Superior temporal gyrus (tissue), 1 donor: Measurements from ENCODE around the gene ROBO1.
"Not testable (repeated sequence)": the region's sequence is repeated elsewhere in the genome, so short reads cannot be mapped to it uniquely, and the experiment has no call there.

Experiments
- DNase-seq: peaks from one replicate; pipeline ENCODE4 v3.0.0-alpha.2; 2016; ENCODE audit errors: extremely low spot score

Gene ROBO1

DNA sequence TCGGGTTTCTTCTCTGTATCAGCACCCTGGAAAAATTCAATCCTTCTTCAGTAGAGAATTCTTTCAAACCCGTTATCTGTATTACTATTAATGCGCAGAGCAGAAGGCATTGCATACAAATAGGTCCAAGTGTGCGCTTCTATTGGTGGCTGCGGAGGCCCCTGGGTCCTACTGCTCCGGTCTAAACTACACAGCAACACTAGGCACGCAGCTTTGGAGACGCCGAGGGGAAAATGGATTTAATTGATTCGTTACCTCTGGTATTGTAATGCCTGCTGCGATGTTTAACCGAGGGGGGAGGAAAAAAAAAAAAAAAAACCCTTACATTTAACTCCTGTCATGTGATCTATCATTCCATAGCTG lies at the start of gene ROBO1:
ROBO1 (minus strand) TSS at position 94 of the 363 bp plus-strand sequence.
- DNase-seq, result peak; percentile 29

DNA sequence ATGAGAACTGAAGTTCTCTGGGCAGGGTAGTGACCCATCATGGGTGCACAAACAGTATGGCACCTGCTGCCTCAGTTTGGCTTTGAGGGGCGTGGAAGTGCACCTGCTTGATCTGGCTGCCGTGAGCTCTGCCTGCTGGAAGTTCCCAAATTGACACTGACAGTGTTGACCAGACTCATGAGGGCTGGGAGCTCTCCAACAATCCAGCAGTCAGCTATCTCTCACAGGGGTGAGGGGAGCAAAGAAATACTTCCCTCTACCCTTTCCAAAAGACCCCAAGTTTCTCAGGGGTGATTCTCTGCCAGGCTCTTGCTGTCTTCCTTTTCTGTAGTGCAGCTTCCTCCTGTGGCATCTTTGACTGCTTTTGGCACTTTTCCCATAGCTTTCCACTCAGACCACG lies 49.4 kb upstream of the ROBO1 start:
- DNase-seq, result no peak

DNA sequence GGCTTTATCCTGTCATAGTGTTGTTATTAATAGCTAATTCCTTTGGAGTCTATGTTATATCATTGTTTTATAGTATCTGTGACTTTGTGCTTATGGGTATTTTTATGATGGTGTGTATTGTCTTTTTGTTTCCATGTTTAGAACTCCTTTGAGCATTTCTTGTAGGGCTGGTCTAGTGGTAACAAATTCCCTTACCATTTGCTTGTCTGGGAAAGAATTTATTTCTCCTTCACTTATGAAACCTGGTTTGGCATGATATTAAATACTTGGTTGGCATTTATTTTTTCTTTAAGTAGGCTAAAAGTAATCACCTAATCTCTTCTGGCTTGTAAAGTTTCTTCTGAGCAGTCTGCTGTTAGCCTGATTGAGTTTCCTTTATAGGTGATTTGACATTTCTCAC lies 47.7 kb upstream of the ROBO1 start:
- DNase-seq, result no peak

DNA sequence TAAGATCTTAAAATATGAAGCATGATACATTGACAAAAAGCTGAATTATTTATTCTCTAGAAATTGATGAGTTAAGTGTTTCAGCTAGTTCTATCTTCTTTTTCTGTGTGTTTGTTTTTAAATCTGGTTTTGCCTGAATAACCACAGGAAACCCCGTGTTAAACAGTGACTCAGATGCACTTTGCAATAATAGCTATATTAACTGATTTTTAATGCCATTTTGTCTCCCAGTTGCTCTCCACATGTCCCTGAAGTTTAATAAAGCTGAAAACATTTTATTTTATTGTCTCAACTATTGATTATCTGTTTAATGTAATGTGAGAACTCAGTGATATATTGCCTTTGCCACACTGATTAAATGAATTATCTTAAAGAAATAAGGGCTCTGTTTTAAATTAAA lies 42.8 kb upstream of the ROBO1 start:
- no peak for DNase-seq

DNA sequence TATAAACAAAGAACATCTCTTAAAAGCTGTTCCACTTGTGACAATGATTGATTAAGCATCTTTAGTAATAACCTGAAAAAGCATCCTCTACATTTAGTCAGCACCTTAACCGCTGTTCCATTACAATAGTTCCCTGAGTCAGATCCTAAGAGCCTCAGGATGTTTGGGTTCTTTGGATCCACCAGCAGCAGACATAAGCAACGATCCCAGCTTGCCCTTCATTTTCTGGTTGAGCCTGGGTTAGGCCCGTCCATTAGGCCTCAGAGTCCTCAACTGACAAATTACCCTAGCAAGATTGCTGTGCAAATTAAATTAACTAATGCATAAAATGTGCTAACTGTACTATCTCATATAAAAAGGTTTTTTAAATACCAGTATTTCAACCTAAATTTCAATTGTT lies 42.3 kb upstream of the ROBO1 start:
- no peak for DNase-seq

DNA sequence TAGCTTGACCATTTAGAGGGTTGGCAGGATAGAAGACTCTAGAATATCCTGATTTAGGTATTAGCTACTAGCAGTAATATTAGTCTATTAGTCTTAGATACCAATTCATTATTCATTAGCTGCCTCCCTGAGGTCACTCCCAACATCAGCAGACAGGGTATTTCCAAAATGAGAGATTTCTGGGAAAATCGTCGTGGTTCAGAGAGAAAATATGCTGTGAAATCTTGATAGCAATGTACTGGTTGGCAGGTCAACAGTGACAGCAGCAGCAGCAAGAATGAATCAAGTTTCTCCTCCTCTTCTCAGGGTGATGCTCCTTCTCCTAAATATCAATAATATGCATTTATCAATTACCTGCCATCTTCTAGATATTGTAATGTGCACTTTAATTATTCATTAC lies 41.3 kb upstream of the ROBO1 start:
- no peak for DNase-seq

DNA sequence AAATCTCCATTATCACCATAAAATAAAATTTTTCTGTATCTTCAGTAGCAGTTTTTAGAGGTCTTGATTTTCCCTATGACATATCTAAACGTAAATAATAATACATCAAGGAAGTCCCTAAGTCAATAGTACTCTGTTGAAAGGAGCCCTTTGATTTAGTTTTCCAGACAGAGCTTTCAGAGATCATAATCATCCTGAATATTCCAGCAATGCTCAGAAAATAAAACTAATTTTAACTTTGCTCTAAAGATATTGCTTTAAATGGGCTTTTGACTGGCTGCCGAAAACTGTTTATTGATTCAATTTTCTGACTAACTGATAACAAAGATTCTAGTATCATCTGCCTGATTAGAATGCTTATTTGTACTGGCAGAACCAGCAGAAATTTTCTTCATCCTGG lies 40.7 kb upstream of the ROBO1 start:
- DNase-seq, result no peak

DNA sequence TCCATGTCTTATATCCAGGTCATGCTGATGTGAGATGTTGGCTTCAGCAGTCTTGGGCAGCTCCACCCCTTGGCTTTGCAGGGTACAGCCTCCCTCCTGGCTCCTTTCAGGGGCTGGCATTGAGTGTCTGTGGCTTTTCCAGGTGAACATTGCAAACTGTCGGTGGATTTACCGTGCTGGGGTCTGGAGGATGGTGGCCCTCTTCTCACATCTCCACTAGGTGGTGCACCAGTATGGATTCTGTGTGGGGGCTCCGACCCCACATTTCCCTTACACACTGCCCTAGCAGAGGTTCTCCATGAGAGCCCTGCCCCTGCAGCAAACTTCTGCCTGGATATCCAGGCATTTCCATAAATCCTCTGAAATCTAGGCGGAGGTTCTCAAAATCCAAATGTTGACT lies 22.4 kb upstream of the ROBO1 start:
- not testable (repeated sequence) for DNase-seq

DNA sequence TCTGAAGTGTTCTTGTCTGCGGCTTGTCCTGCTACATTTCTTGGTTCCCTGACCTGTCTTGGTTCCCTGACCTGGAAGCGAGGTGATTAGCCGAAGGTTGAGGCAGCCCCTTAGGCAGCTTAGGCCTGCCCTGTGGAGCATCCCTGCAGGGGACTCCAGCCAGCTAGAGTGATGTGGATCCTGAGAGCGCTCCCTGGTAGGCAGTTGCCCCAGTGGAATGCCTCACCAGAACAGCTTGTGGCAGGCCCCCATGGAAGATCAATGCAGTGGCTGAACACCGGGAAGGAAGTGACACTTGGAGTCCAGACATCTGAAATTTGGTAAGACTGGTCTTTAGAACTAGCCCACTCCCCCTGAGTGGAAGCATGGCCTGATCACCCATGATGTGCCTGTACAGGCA lies 5.5 kb upstream of the ROBO1 start:
- no peak for DNase-seq

DNA sequence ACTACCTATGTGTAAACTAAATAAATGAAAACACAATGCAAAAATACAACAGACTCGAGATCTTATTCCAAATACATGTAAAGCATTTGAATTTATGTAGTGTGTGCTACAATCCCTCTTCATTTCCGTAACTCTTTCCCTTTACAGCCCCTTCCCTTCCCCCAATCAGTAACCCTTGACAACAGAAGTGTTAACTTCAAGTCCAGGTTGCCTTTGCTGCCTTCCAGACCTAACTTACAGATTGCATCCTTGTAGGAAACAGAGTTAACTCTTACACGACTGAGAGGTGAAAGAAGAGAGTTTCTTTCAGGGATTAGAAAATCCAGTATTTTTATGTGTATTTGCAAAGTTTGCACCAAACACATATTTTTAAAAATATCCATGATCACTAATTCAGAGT lies 1.4 kb upstream of the ROBO1 start:
- DNase-seq, result no peak

DNA sequence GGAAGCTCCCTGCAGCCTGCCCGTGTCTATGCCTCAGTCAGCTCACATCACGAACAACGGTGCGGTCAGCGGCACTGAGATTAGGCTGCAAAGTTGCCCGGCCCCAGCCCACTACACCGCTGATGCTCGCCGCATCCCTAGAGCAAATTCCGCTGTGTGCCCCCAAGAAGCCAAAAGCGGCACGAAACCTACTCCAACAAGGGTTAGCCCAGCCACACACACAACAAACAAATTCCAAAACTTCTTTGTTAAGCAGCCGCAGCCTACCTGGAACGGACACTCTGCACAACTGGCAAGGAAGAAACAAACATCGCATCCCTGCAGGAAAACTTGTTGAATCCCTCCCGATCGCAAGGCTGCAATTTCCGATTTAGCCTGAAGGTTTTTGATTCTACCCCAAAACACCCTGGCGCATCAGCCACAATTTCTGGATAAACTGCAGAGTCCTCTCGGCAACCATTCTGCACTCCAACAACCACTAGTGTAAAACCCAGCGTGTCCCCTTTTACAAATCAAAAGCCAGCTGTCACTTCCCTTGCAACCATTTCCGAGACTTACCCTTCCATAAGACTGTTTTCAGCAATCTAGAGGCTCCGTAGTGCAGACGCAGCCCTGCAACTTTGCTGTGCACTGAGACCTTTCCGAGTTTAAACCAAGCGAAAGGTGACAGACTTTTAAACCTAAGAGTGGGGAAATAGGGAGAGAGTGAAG lies 449 bp downstream of the ROBO1 start:
- peak; percentile 27 for DNase-seq

DNA sequence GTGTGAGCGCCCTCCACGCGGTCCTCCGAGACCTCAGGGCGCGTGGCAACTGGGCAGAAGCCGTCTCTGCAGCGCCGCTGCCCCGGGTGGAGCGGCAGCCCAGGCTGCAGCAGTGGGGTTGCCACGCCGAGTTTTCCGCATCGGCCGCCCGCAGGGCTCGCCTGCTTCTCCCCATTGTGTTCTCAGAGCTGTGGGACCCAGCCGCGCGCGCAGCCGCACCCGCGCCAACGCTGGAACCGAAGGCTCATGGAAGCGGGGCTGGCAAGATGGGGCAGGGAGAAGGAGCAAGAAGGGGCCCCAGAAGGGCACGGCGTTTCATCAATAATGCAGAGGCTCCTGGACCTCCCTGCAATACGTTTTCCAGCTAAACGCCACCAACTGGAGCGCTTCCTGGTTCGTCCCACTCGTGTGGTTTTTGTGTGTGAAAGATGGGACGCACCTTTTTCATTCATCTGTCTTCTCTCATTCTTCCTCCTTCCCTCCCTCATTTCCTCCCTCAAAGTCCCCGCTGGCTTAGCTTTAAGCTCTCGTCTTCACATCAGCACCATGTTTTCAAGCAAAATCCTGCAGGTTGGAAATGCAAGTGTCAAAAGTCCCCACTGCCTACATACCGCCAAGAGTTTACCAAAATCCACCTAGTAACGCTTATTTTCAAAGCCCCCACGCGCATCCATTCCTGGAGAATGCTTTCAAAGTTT lies 1.2 kb downstream of the ROBO1 start:
- DNase-seq, result no peak

DNA sequence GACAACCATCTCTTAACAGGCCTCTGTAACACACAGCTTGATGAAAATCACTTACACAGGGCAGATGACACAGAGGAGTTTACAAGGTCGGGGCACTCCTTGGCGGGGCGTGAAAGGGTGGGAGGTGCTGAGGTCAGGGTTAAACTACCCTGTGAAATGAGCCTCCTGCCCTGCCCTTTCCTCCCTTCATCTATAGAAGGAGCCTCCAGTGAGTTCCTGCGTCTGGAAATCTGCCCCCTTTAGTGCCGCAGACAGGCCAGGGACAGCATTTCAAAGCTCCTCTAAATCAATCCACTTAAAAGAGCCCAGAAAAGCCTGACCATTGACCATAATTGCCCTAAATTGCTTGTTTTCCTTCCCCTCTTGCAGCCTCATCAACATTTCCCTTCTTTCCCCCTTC lies 1.9 kb downstream of the ROBO1 start:
- no peak for DNase-seq

DNA sequence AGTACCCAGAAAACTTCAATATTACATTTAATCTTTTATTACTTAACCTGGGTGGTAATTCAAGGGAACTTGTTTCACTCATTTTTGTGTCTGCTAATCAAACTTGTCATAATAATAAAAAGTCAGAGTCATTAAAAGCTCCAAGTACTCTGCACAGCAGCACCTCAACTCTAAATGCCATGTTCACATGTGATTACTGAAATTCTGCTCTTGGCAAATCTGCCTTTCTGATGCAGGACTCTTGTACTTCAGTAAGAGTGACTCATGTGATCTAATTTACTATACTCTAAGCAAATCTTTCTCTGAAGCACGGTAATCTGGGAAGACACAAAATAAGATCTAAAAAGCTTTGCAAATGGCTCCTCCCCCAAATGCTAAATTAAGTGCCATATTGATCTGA lies 6.4 kb downstream of the ROBO1 start:
- no peak for DNase-seq

DNA sequence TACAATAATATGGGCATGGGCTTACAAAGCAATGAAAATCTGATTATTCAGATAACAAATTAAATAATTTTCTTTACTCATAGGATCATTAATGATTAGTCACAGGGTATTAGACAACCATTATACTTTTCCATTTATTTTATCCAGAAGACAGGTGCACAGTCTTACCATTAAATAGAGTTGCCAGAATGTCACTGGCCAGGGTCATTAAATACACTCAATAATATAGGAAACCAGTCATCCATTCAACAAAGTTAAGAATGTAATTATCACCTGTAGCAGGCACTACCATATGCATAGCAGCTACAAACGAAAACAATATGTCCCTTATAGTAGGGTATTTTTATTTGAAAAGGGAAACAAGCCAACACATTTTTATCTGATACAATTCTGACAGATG lies 16.1 kb downstream of the ROBO1 start:
- no peak for DNase-seq

DNA sequence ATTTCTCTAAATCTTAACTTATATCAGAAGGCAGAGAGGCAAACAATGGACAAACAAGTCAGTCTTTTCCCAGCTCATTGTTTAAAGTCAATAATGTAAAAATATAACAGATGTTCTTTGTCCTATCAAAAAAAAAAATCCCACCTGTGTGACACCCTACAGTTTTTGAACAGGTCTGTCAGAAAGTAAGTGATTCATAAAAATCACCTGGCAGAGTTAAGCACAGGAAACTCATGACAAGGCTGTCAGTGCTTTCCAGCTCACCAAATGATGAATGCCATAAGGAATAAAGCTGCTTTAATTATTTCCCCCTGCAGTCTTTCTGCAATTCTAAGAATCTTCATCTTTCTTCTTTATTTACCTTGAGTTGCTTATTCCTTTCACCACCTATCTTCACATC lies 30.3 kb downstream of the ROBO1 start:
- no peak for DNase-seq

DNA sequence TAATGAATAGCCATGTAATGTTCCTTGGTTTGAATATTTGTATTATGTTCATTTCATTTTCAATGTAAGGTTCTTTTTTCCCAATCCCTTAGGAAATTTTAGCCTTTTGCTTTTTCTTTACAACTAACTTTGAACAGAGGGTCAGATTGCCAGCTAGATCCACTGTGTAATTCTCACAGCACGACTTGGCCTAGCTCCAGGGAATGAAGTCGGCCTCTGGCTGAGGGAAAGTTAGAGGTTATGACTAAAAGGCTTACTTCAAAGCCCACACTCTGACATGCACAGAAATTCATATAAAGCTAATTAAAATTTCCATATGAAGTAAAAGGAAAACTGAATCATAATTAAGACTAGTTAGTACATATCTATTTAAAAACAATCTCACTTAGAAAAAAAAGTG lies 38.7 kb downstream of the ROBO1 start:
- no peak for DNase-seq

DNA sequence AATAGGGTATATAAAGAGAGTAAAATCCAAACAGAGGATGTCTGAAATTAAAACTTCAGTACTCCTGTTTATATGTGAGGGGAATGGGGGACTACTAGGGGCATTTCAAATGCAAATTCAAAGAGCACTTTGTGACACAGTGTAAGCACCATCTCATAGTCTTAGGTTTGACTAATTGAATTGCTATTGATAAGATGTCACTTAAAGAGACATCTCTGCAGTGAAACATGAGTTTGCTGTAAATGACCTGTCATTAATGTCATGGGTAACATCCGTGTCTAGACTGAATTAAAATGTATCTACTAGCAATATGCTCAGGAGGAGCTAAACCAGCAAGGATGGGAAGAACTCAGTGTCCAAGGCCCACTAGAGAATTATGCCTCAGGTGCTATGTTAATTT lies 41.0 kb downstream of the ROBO1 start:
- no peak for DNase-seq

DNA sequence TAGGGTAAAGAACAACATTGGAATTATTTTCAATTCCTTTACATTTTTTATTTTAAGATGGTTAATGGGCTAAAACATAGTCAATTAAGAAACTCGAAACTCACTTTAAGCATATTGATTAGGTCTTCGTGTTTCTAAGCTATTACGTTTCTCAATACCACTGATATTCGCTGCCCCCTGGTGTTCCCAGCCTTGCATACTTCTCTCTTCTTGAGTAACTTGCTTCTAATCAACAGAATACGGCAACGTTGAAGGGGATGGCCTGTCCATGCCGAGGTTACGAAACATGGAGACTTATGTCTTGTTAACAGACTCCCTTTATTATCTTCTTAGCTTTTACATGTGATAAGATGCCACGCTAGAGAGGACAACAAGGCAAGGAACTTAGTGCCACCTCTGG lies 43.6 kb downstream of the ROBO1 start:
- DNase-seq, result no peak

DNA sequence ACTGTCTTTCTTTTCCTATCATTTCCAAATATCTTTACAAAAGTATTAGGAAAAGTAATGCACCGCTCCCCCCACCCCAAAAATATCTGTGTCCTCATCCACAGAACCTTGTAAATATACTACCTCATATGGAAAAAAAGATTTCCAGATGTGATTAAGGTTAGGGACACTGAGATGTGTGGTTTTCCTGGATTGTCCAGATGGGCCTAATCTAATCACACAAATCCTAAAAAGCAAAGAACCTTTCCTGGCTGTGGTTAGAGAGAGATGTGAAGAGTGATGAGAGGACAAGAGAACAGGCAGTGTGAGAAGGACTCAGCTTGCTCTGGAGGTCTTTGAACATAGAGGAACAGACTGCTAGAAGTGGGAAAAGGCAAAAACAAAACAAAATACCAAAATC lies 77.7 kb downstream of the ROBO1 start:
- no peak for DNase-seq

DNA sequence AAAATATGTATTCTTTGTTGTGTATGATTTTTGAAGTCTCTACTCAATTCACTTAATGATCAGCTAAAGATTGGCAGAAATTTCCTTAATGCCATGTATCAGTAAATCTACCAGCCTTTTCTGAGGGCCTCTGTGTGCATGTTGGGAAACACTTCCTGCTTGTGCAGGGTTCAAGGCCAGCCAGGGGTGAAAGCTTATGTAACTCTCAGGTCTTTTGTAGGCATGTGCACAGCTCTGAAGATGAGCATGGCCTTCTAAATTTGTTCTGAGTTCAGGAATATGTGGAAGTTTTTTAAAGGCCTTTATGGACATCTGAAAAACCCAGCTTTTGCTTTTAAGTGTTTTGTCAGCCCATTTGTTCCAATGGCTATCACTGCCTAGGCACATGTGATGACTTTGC lies 82.7 kb downstream of the ROBO1 start:
- no peak for DNase-seq

DNA sequence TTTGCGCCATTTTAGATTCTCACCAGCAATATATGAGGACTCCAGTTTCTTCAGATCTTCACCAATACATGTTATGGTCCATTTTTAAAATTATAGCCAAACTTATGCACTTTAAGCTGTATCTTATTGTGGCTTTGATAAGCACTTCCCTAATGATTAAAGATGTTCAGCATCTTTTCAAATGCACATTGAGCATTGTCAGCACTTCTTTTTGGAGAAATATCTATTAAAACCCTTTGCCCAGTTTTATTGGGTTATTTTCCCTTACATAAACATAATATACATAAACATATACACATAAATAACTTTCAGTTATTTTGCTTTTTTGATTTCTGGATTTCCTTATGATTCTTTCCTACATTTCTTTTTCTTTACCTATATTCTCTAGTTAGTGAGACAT lies 83.8 kb downstream of the ROBO1 start:
- no peak for DNase-seq

DNA sequence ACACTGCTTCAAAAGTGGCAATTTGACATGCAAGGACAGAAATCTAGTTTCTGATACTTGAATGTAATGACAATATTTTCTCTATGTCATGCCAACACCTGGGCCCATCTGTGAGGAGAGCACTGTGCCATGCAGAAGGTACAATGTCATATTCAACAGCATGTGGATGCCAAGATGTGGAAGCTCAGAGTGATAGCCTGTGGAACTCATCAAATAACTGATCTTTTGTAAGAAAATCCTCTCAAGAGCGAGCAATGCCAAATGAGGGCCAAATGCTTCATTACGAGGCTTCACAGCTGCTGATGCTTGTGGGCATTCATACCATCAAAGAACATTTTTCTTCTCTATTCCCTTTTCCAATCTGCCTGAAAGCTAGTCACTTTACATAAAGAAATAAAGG lies 95.1 kb downstream of the ROBO1 start:
- no peak for DNase-seq

DNA sequence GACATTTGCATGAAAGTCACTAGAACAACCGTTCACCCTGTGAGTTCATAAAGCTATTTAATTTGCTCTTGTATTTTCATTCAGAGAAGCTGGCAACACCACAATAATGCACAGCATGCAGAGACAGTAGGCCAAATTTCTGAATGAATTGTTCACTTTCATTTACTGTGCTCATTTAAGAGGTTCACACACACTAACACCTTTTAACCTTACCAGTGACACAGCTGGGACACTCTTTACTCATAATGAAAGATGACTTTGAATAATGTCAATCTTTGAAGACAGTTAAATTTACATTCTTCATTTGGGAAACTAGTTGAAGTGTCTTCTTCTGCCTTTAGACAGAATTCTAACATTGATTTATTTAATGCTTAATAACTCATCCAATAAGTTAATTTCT lies 95.7 kb downstream of the ROBO1 start:
- DNase-seq, result no peak
